IMR-90 (cell line): ENCODE results near the gene RPS16.

Source experiments
- BHLHE40 ChIP-seq: fragments of 150-350 bp; IDR thresholded peaks from 2 replicates; pipeline ENCODE4 v1.6.1; 2016; ENCODE audit warnings: mild to moderate bottlenecking, low read depth, low read length
- CEBPB ChIP-seq: IDR thresholded peaks from 2 replicates; pipeline ENCODE4 v1.6.1; 2012; ENCODE audit warnings: low read depth, low read length, improper control_type of control experiment
- CTCF ChIP-seq: conservative IDR thresholded peaks from 2 replicates; pipeline ENCODE4 v1.5.1; 2012; ENCODE audit warnings: mild to moderate bottlenecking, low read depth, low read length, improper control_type of control experiment
- POLR2A ChIP-seq: IDR thresholded peaks from 2 replicates; pipeline ENCODE4 v1.6.1; 2012; ENCODE audit warnings: mild to moderate bottlenecking, low read depth, low read length
- RCOR1 ChIP-seq: IDR thresholded peaks from 2 replicates; pipeline ENCODE4 v1.6.1; 2012; ENCODE audit warnings: mild to moderate bottlenecking, low read length, improper control_type of control experiment; ENCODE audit not compliant: insufficient replicate concordance
- RFX5 ChIP-seq: IDR thresholded peaks from 2 replicates; pipeline ENCODE4 v1.8.0; 2012; ENCODE audit warnings: low read depth, mild to moderate bottlenecking, low read length, moderate library complexity
- SMC3 ChIP-seq: fragments of 150-350 bp; IDR thresholded peaks from 2 replicates; pipeline ENCODE4 v1.6.1; 2016; ENCODE audit warnings: low read depth, mild to moderate bottlenecking, antibody characterized with exemption, low read length, moderate library complexity
- USF2 ChIP-seq: fragments of 150-350 bp; IDR thresholded peaks from 2 replicates; pipeline ENCODE4 v1.6.1; 2017; ENCODE audit warnings: mild to moderate bottlenecking, antibody characterized with exemption, low read length, low read depth

GRCh38 chr19:39430675-39431593 is 4.8 kb downstream of the RPS16 start:
- TF ChIP-seq POLR2A (peak; percentile 50), SMC3 (no peak; the same call in 1 of the 2 replicates), CTCF (no peak), RCOR1 (peak; percentile 52), CEBPB (peak; percentile 97), USF2 (peak; percentile 77), BHLHE40 (peak; percentile 25; the same call in 1 of the 2 replicates), RFX5 (no peak)
